ENCODE measurements around the gene TMED7.
"Not testable (repeated sequence)": the region's sequence is repeated elsewhere in the genome, so short reads cannot be mapped to it uniquely, and the experiment has no call there.

The TMED7 gene

GRCh38 chr5:115625579-115626444 lies at the start of gene TMED7:
Gene TMED7, minus strand, starts transcription at chr5:115626036. Its CDS starts 244 bp downstream, at chr5:115625792.
- peak; percentile 92 for ATAC-seq

GRCh38 chr5:115674782-115675181 lies 48.9 kb upstream of the TMED7 start:
- not testable (repeated sequence) for ATAC-seq

GRCh38 chr5:115673596-115673995 lies 47.8 kb upstream of the TMED7 start:
- ATAC-seq = no peak

- ATAC-seq = no peak
Measured at GRCh38 chr5:115671939-115672338, 46.1 kb upstream of the TMED7 start.

- no peak for ATAC-seq
Measured at GRCh38 chr5:115666023-115666422, 40.2 kb upstream of the TMED7 start.

GRCh38 chr5:115661563-115661962 lies 35.7 kb upstream of the TMED7 start:
- ATAC-seq = no peak

- no peak for ATAC-seq
Measured at GRCh38 chr5:115661101-115661500, 35.3 kb upstream of the TMED7 start.

- ATAC-seq = no peak
Measured at GRCh38 chr5:115657881-115658233, 32.0 kb upstream of the TMED7 start.

GRCh38 chr5:115657125-115657880 lies 31.5 kb upstream of the TMED7 start:
- ATAC-seq = no peak

- no peak for ATAC-seq
Measured at GRCh38 chr5:115656404-115656803, 30.6 kb upstream of the TMED7 start.

- no peak for ATAC-seq
Measured at GRCh38 chr5:115655994-115656393, 30.2 kb upstream of the TMED7 start.

- no peak for ATAC-seq
Measured at GRCh38 chr5:115649541-115649940, 23.7 kb upstream of the TMED7 start.

GRCh38 chr5:115648056-115648455 lies 22.2 kb upstream of the TMED7 start:
- ATAC-seq = no peak

- ATAC-seq = not testable (repeated sequence)
Measured at GRCh38 chr5:115645386-115645785, 19.6 kb upstream of the TMED7 start.

GRCh38 chr5:115644046-115644445 lies 18.2 kb upstream of the TMED7 start:
- no peak for ATAC-seq

GRCh38 chr5:115641948-115642347 lies 16.1 kb upstream of the TMED7 start:
- ATAC-seq = no peak

- ATAC-seq = no peak
Measured at GRCh38 chr5:115640274-115640673, 14.4 kb upstream of the TMED7 start.

- ATAC-seq = no peak
Measured at GRCh38 chr5:115639377-115639776, 13.5 kb upstream of the TMED7 start.

GRCh38 chr5:115637507-115637906 lies 11.7 kb upstream of the TMED7 start:
- no peak for ATAC-seq

GRCh38 chr5:115636008-115636407 lies 10.2 kb upstream of the TMED7 start:
- ATAC-seq = no peak

- ATAC-seq = peak; percentile 71 to 72
Measured at GRCh38 chr5:115634343-115635132, 8.7 kb upstream of the TMED7 start.

- no peak for ATAC-seq
Measured at GRCh38 chr5:115629903-115630302, 4.1 kb upstream of the TMED7 start.

- no peak for ATAC-seq
Measured at GRCh38 chr5:115627295-115627865, 1.5 kb upstream of the TMED7 start.

All from activated CD4-positive, CD25-positive, alpha-beta regulatory T cell treated with anti-CD3 and anti-CD28 coated beads, Interleukin-2, amount 50 U/mL, for 24 hours (primary cell).